ENCODE results near the gene SP9. TPM values are rescaled to one million over a fixed set of nuclear protein-coding genes. Genes with fewer than 3 reads are reported as not detected.

SP9 gene
- total RNA-seq, 1 donor from 2014 or later = not detected

DNA sequence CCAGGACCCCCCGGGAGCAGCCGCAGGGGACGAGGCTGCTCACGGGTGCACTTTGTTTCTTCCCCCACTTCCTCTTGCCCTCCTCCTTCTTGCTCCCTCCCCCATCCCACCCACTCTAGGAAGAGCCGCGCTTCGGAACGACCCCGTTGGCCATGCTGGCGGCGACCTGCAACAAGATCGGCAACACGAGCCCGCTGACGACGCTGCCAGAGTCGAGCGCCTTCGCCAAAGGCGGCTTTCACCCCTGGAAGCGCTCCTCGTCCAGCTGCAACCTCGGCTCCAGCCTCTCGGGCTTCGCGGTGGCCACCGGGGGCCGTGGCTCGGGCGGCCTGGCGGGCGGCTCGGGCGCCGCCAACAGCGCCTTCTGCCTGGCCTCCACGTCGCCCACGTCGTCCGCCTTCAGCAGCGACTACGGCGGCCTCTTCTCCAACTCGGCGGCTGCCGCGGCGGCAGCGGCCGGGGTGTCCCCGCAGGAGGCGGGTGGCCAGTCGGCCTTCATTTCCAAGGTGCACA, 1.3 kb downstream of the SP9 start:
- H3K36me3 Mint-ChIP-seq = no peaks in the 10 kb centered on the region
- H3K4me1 Mint-ChIP-seq = peaks cover 58% of the 10 kb centered on the region
- peaks cover 100% of the 10 kb centered on the region for H3K27me3 ChIP-seq
- peak overlapping the region; percentile 51 for H3K4me3 ChIP-seq
- H3K27ac ChIP-seq = no peak overlapping the region
- no peak overlapping the region for H3K9ac ChIP-seq
- peak overlapping the region; percentile 83 for H3K4me2 ChIP-seq
- peaks cover 59% of the 10 kb centered on the region for H3K4me1 ChIP-seq
- peaks cover 84% of the 10 kb centered on the region for H3F3A ChIP-seq (ENCODE audit: low read depth)
- no peak overlapping the region for H3K27ac Mint-ChIP-seq
- TF ChIP-seq EZH2phosphoT487 (IDR thresholded peaks at IDR 0.05) (peak; percentile 20), EZH2 (IDR thresholded peaks at IDR 0.05) (no peak)
- TF ChIP-seq, protein P1, sequence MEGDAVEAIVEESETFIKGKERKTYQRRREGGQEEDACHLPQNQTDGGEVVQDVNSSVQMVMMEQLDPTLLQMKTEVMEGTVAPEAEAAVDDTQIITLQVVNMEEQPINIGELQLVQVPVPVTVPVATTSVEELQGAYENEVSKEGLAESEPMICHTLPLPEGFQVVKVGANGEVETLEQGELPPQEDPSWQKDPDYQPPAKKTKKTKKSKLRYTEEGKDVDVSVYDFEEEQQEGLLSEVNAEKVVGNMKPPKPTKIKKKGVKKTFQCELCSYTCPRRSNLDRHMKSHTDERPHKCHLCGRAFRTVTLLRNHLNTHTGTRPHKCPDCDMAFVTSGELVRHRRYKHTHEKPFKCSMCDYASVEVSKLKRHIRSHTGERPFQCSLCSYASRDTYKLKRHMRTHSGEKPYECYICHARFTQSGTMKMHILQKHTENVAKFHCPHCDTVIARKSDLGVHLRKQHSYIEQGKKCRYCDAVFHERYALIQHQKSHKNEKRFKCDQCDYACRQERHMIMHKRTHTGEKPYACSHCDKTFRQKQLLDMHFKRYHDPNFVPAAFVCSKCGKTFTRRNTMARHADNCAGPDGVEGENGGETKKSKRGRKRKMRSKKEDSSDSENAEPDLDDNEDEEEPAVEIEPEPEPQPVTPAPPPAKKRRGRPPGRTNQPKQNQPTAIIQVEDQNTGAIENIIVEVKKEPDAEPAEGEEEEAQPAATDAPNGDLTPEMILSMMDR (IDR thresholded peaks at IDR 0.05) = no peak
- no peaks in the 10 kb centered on the region for H3K9me3 ChIP-seq (ENCODE audit: low read depth)
- H4K20me1 ChIP-seq (ENCODE audit: low read depth) = peaks cover 73% of the 10 kb centered on the region
- peak; percentile 82 for DNase-seq (ENCODE audit: low spot score)
- no peaks in the 10 kb centered on the region for H3K79me2 ChIP-seq (ENCODE audit: low read depth)
- peak overlapping the region; percentile 60 for H2AFZ ChIP-seq (replicated peaks)
- H3K4me3 Mint-ChIP-seq = peak overlapping the region; percentile 74
- no peaks in the 10 kb centered on the region for H3K36me3 ChIP-seq
- H3K9me3 Mint-ChIP-seq = no peaks in the 10 kb centered on the region
- peaks cover 53% of the 10 kb centered on the region for H3K27me3 Mint-ChIP-seq (ENCODE audit: insufficient read depth, low read depth)

DNA sequence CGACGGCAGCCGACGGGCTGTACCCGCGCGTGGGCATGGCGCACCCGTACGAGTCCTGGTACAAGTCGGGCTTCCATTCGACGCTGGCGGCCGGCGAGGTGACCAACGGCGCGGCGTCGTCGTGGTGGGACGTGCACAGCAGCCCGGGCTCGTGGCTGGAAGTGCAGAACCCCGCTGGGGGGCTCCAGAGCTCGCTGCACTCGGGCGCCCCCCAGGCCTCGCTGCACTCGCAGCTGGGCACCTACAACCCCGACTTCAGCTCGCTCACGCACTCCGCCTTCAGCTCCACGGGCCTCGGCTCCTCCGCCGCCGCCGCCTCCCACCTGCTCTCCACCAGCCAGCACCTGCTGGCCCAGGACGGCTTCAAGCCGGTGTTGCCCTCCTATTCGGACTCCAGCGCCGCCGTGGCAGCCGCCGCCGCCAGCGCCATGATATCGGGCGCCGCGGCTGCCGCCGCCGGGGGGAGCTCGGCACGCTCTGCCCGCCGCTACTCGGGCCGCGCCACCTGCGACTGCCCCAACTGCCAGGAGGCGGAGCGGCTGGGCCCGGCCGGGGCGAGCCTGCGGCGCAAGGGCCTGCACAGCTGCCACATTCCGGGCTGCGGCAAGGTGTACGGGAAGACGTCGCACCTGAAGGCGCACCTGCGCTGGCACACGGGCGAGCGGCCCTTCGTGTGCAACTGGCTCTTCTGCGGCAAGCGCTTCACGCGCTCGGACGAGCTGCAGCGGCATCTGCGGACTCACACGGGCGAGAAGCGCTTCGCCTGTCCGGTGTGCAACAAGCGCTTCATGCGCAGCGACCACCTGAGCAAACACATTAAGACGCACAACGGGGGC, 2.0 kb downstream of the SP9 start:
- peak overlapping the region; percentile 60 for H2AFZ ChIP-seq (replicated peaks)

DNA sequence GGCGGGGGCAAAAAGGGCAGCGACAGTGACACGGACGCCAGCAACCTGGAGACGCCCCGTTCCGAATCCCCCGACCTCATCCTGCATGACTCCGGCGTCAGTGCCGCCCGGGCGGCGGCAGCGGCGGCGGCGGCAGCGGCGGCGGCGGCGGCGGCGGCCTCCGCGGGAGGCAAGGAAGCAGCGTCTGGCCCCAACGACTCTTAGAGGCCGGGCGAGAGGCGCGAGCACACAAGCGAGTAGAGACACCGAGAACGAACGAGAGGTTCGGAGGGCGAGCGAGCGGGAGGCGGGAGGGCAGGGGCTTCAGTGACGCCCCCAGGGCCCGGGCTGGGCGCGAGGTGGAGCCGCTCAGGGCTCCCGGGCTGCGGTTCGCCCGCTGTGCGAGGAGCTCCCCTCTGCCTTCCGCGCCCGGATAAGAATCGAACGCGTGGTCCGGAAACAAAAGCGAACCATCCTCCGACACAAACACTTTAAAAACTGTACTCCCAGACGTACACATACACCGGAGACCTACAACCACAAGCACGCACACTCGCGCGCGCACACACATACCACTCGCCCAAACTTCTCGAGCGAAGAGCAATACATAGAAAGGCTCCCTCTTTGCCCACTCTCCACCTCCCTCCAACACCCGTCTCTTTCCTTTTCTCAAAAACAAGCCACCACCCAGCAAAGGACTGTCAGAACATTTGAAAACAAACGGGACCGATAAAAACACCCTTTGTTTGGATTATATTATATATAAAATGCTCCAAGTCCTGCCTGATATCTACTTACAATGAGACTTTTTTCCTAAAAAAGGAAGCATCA, 2.8 kb downstream of the SP9 start:
- peaks cover 77% of the 10 kb centered on the region for H3F3A ChIP-seq (ENCODE audit: low read depth)
- no peak overlapping the region for H3K9ac ChIP-seq
- peak overlapping the region; percentile 51 for H3K4me3 ChIP-seq
- peaks cover 53% of the 10 kb centered on the region for H3K4me1 ChIP-seq
- H3K4me3 Mint-ChIP-seq = peak overlapping the region; percentile 88
- H3K4me2 ChIP-seq = peak overlapping the region; percentile 83
- no peaks in the 10 kb centered on the region for H3K36me3 Mint-ChIP-seq
- H3K27ac ChIP-seq = no peak overlapping the region
- peak overlapping the region; percentile 55 for H3K27ac Mint-ChIP-seq
- H3K36me3 ChIP-seq = no peaks in the 10 kb centered on the region
- peaks cover 100% of the 10 kb centered on the region for H3K27me3 ChIP-seq
- DNase-seq (ENCODE audit: low spot score) = peak; percentile 85
- no peaks in the 10 kb centered on the region for H3K9me3 ChIP-seq (ENCODE audit: low read depth)
- H4K20me1 ChIP-seq (ENCODE audit: low read depth) = peaks cover 67% of the 10 kb centered on the region
- H3K27me3 Mint-ChIP-seq (ENCODE audit: insufficient read depth, low read depth) = peaks cover 50% of the 10 kb centered on the region
- peak overlapping the region; percentile 44 for H2AFZ ChIP-seq (replicated peaks)
- H3K79me2 ChIP-seq (ENCODE audit: low read depth) = no peaks in the 10 kb centered on the region
- H3K9me3 Mint-ChIP-seq = no peaks in the 10 kb centered on the region
- no peak for TF ChIP-seq EZH2 (IDR thresholded peaks at IDR 0.05)
- TF ChIP-seq, protein P1 (IDR thresholded peaks at IDR 0.05) = no peak
- no peak for TF ChIP-seq EZH2phosphoT487 (IDR thresholded peaks at IDR 0.05)
- peaks cover 53% of the 10 kb centered on the region for H3K4me1 Mint-ChIP-seq

More for the DNA sequence above, 2.0 kb downstream of the SP9 start:
- H3K36me3 ChIP-seq = no peaks in the 10 kb centered on the region
- DNase-seq (ENCODE audit: low spot score) = peak; percentile 92
- H3K4me3 Mint-ChIP-seq = peak overlapping the region; percentile 88
- H3K27ac Mint-ChIP-seq = no peak overlapping the region
- H3K9ac ChIP-seq = no peak overlapping the region
- peaks cover 60% of the 10 kb centered on the region for H3K4me1 ChIP-seq
- H3K79me2 ChIP-seq (ENCODE audit: low read depth) = no peaks in the 10 kb centered on the region
- H4K20me1 ChIP-seq (ENCODE audit: low read depth) = peaks cover 70% of the 10 kb centered on the region
- H3K27me3 Mint-ChIP-seq (ENCODE audit: insufficient read depth, low read depth) = peaks cover 54% of the 10 kb centered on the region
- peak overlapping the region; percentile 83 for H3K4me2 ChIP-seq
- H3K9me3 Mint-ChIP-seq = no peaks in the 10 kb centered on the region
- H3F3A ChIP-seq (ENCODE audit: low read depth) = peaks cover 81% of the 10 kb centered on the region
- no peak overlapping the region for H3K27ac ChIP-seq
- H3K36me3 Mint-ChIP-seq = no peaks in the 10 kb centered on the region
- TF ChIP-seq, protein P1 (IDR thresholded peaks at IDR 0.05) = peak; percentile 49
- peak; percentile 89 for TF ChIP-seq EZH2 (IDR thresholded peaks at IDR 0.05)
- TF ChIP-seq EZH2phosphoT487 (IDR thresholded peaks at IDR 0.05) = peak; percentile 71
- peak overlapping the region; percentile 51 for H3K4me3 ChIP-seq
- H3K9me3 ChIP-seq (ENCODE audit: low read depth) = no peaks in the 10 kb centered on the region
- peaks cover 59% of the 10 kb centered on the region for H3K4me1 Mint-ChIP-seq
- peaks cover 100% of the 10 kb centered on the region for H3K27me3 ChIP-seq
